ENCODE measurements around the gene VAMP8. TPM values are rescaled to one million over a fixed set of nuclear protein-coding genes. Genes with fewer than 3 reads are reported as not detected.
"Not testable (repeated sequence)": the region's sequence is repeated elsewhere in the genome, so short reads cannot be mapped to it uniquely, and the experiment has no call there.

Gene VAMP8
- total and polyA plus RNA-seq, 4 experiments from 2014 or later: 98.5 to 612 (median 254) TPM

- intact Hi-C loops (cut with micrococcal nuclease): no loop called here
- Mint-ChIP-seq H3K36me3 (peaks cover 30 to 71% of the 10 kb centered on the region in 2 donors), H3K4me1 (peaks cover 33 to 58% (median 45%) of the 10 kb centered on the region in 4 donors), H3K27me3 (no peaks in the 10 kb centered on the region), H3K27ac (peak overlapping the region in 4 of 7 donors; percentile 17 to 95 (median 93)), H3K4me3 (peak overlapping the region in 6 of 8 donors; percentile 36 to 96 (median 94)), H3K9me3 (peaks cover 0 to 3% (median 0%) of the 10 kb centered on the region in 8 donors)
- no peaks in the 10 kb centered on the region for H3K9me3 ChIP-seq (ENCODE audit: control insufficient read depth in 1 of 2, low read length in 2 of 2)
- ChIA-PET CTCF (ENCODE audit: partially characterized antibody) (interaction anchor here (2.0 to 12.4 kb wide), 3 partner anchors 11 to 150 kb away, joined by 4 to 144 read pairs (median 71); partner anchors contain the start of gene SH2D6), POLR2A (ENCODE audit: partially characterized antibody) (interaction anchor here (1.4 to 7.2 kb wide), 11 partner anchors 10 to 186 kb away, joined by 4 to 119 read pairs (median 32); partner anchors contain the start of genes C2orf68, ELMOD3, GGCX and RETSAT)
- peaks cover 44% of the 10 kb centered on the region for H3K4me1 ChIP-seq (ENCODE audit: insufficient read depth, low read length)
- no peaks in the 10 kb centered on the region for H3K27me3 ChIP-seq (ENCODE audit: insufficient read depth, low read length)
- no peak for DNase-seq
- no peak overlapping the region for H3K4me3 ChIP-seq (ENCODE audit: low read length in 2 of 2)
- H3K27ac ChIP-seq (ENCODE audit: low read depth, low read length): no peak overlapping the region
- H3K36me3 ChIP-seq (ENCODE audit: insufficient read depth, low read length): peaks cover 38% of the 10 kb centered on the region
These were observed 36.1 kb upstream of the VAMP8 start for GRCh38 chr2:85541262-85541661.

- no peak for DNase-seq
- Mint-ChIP-seq H3K36me3 (peaks cover 33 to 74% of the 10 kb centered on the region in 2 donors), H3K9me3 (peaks cover 0 to 3% (median 0%) of the 10 kb centered on the region in 8 donors), H3K4me1 (peaks cover 32 to 57% (median 43%) of the 10 kb centered on the region in 4 donors), H3K4me3 (peak overlapping the region in 4 of 8 donors; percentile 32 to 96 (median 64)), H3K27ac (peak overlapping the region in 4 of 7 donors; percentile 17 to 95 (median 72)), H3K27me3 (no peaks in the 10 kb centered on the region)
- intact Hi-C loops (cut with micrococcal nuclease): no loop called here
- Histone ChIP-seq H3K9me3 (ENCODE audit: control insufficient read depth in 1 of 2, low read length in 2 of 2) (no peaks in the 10 kb centered on the region), H3K27ac (ENCODE audit: low read depth, low read length) (no peak overlapping the region), H3K4me1 (ENCODE audit: insufficient read depth, low read length) (peaks cover 43% of the 10 kb centered on the region), H3K4me3 (ENCODE audit: low read length in 2 of 2) (no peak overlapping the region), H3K36me3 (ENCODE audit: insufficient read depth, low read length) (peaks cover 38% of the 10 kb centered on the region), H3K27me3 (ENCODE audit: insufficient read depth, low read length) (no peaks in the 10 kb centered on the region)
- ChIA-PET CTCF (ENCODE audit: partially characterized antibody) (interaction anchor here (9.1 to 12.4 kb wide), 2 partner anchors 11 to 122 kb away, joined by 71 to 144 read pairs; partner anchors contain the start of gene SH2D6), POLR2A (ENCODE audit: partially characterized antibody) (interaction anchor here (1.4 to 7.2 kb wide), 11 partner anchors 9 to 187 kb away, joined by 4 to 119 read pairs (median 32); partner anchors contain the start of genes C2orf68, ELMOD3, GGCX and RETSAT)
These were observed 35.5 kb upstream of the VAMP8 start for GRCh38 chr2:85541753-85542457.

GRCh38 chr2:85542777-85543176, 34.6 kb upstream of the VAMP8 start:
- peaks cover 34 to 73% of the 10 kb centered on the region in 2 donors for H3K36me3 Mint-ChIP-seq
- peak overlapping the region in 4 of 7 donors; percentile 3 to 95 (median 42) for H3K27ac Mint-ChIP-seq
- H3K27me3 ChIP-seq (ENCODE audit: insufficient read depth, low read length): no peaks in the 10 kb centered on the region
- peaks cover 34% of the 10 kb centered on the region for H3K4me1 ChIP-seq (ENCODE audit: insufficient read depth, low read length)
- no peak overlapping the region for H3K4me3 ChIP-seq (ENCODE audit: low read length in 2 of 2)
- H3K4me3 Mint-ChIP-seq: peak overlapping the region in 2 of 8 donors; percentile 29 to 31
- no peaks in the 10 kb centered on the region for H3K9me3 ChIP-seq (ENCODE audit: control insufficient read depth in 1 of 2, low read length in 2 of 2)
- H3K27me3 Mint-ChIP-seq: no peaks in the 10 kb centered on the region
- POLR2A ChIA-PET (ENCODE audit: partially characterized antibody): interaction anchor here (0.9 to 7.2 kb wide), 4 partner anchors 8 to 216 kb away, joined by 3 to 113 read pairs (median 52); partner anchors contain the start of genes GGCX and SH2D6
- H3K36me3 ChIP-seq (ENCODE audit: insufficient read depth, low read length): peaks cover 38% of the 10 kb centered on the region
- peaks cover 26 to 48% (median 37%) of the 10 kb centered on the region in 4 donors for H3K4me1 Mint-ChIP-seq
- intact Hi-C loops (cut with micrococcal nuclease): no loop called here
- peaks cover 0 to 3% (median 0%) of the 10 kb centered on the region in 8 donors for H3K9me3 Mint-ChIP-seq
- no peak for DNase-seq
- no peak overlapping the region for H3K27ac ChIP-seq (ENCODE audit: low read depth, low read length)
- CTCF ChIA-PET (ENCODE audit: partially characterized antibody): interaction anchor here (1.0 to 12.4 kb wide), 3 partner anchors 10 to 123 kb away, joined by 3 to 144 read pairs (median 71); partner anchors contain the start of gene SH2D6

- H3K9me3 Mint-ChIP-seq; POLR2A ChIA-PET (ENCODE audit: partially characterized antibody); H3K27ac ChIP-seq (ENCODE audit: low read depth, low read length); H3K4me3 ChIP-seq (ENCODE audit: low read length in 2 of 2); H3K27me3 ChIP-seq (ENCODE audit: insufficient read depth, low read length); DNase-seq; H3K9me3 ChIP-seq (ENCODE audit: control insufficient read depth in 1 of 2, low read length in 2 of 2); H3K4me3 Mint-ChIP-seq; H3K27me3 Mint-ChIP-seq; intact Hi-C loops (cut with micrococcal nuclease): not testable (repeated sequence)
- Mint-ChIP-seq H3K27ac (peak overlapping the region in 2 of 7 donors; percentile 16 to 53), H3K36me3 (peaks cover 34 to 69% of the 10 kb centered on the region in 2 donors), H3K4me1 (peaks cover 24 to 41% (median 33%) of the 10 kb centered on the region in 4 donors)
- peaks cover 38% of the 10 kb centered on the region for H3K36me3 ChIP-seq (ENCODE audit: insufficient read depth, low read length)
- CTCF ChIA-PET (ENCODE audit: partially characterized antibody): interaction anchor here (1.4 to 12.4 kb wide), 3 partner anchors 8 to 124 kb away, joined by 3 to 144 read pairs (median 71); partner anchors contain the start of gene SH2D6
- peaks cover 32% of the 10 kb centered on the region for H3K4me1 ChIP-seq (ENCODE audit: insufficient read depth, low read length)
These were observed 33.1 kb upstream of the VAMP8 start for GRCh38 chr2:85544254-85544691.

GRCh38 chr2:85544915-85545779, 32.2 kb upstream of the VAMP8 start:
- H3K27ac Mint-ChIP-seq: peak overlapping the region in 1 of 7 donors; percentile 4
- CTCF ChIA-PET (ENCODE audit: partially characterized antibody): interaction anchor here (1.2 to 12.4 kb wide), 5 partner anchors 8 to 155 kb away, joined by 3 to 144 read pairs (median 14); partner anchors contain the start of gene SH2D6
- Histone ChIP-seq H3K36me3 (ENCODE audit: insufficient read depth, low read length) (peaks cover 41% of the 10 kb centered on the region), H3K4me1 (ENCODE audit: insufficient read depth, low read length) (peaks cover 29% of the 10 kb centered on the region)
- H3K27me3 ChIP-seq (ENCODE audit: insufficient read depth, low read length); intact Hi-C loops (cut with micrococcal nuclease); H3K9me3 ChIP-seq (ENCODE audit: control insufficient read depth in 1 of 2, low read length in 2 of 2); H3K27me3 Mint-ChIP-seq; H3K9me3 Mint-ChIP-seq; H3K27ac ChIP-seq (ENCODE audit: low read depth, low read length); DNase-seq; H3K4me3 Mint-ChIP-seq; H3K4me3 ChIP-seq (ENCODE audit: low read length in 2 of 2): not testable (repeated sequence)
- H3K36me3 Mint-ChIP-seq: peaks cover 34 to 66% of the 10 kb centered on the region in 2 donors
- peaks cover 21 to 36% (median 28%) of the 10 kb centered on the region in 4 donors for H3K4me1 Mint-ChIP-seq
- POLR2A ChIA-PET (ENCODE audit: partially characterized antibody): interaction anchor here (0.7 to 1.6 kb wide), 4 partner anchors 16 to 127 kb away, joined by 3 to 7 read pairs (median 4); partner anchors contain the start of genes GGCX and SH2D6

GRCh38 chr2:85545780-85546240, 31.6 kb upstream of the VAMP8 start:
- Histone ChIP-seq H3K9me3 (ENCODE audit: control insufficient read depth in 1 of 2, low read length in 2 of 2) (no peaks in the 10 kb centered on the region), H3K36me3 (ENCODE audit: insufficient read depth, low read length) (peaks cover 46% of the 10 kb centered on the region), H3K27ac (ENCODE audit: low read depth, low read length) (no peak overlapping the region), H3K4me1 (ENCODE audit: insufficient read depth, low read length) (peaks cover 22% of the 10 kb centered on the region), H3K27me3 (ENCODE audit: insufficient read depth, low read length) (no peaks in the 10 kb centered on the region), H3K4me3 (ENCODE audit: low read length in 2 of 2) (no peak overlapping the region)
- no peaks in the 10 kb centered on the region for H3K9me3 Mint-ChIP-seq
- H3K36me3 Mint-ChIP-seq: peaks cover 36 to 65% of the 10 kb centered on the region in 2 donors
- H3K27ac Mint-ChIP-seq: no peak overlapping the region
- no peaks in the 10 kb centered on the region for H3K27me3 Mint-ChIP-seq
- no peak overlapping the region for H3K4me3 Mint-ChIP-seq
- DNase-seq: no peak
- ChIA-PET POLR2A (ENCODE audit: partially characterized antibody) (interaction anchor here (0.7 to 1.6 kb wide), 4 partner anchors 15 to 127 kb away, joined by 3 to 7 read pairs (median 4); partner anchors contain the start of genes GGCX and SH2D6), CTCF (ENCODE audit: partially characterized antibody) (interaction anchor here (1.0 to 2.2 kb wide), 4 partner anchors 9 to 156 kb away, joined by 3 to 14 read pairs (median 6); no protein-coding TSS in a partner anchor)
- intact Hi-C loops (cut with micrococcal nuclease): no loop called here
- H3K4me1 Mint-ChIP-seq: peaks cover 14 to 29% (median 21%) of the 10 kb centered on the region in 4 donors
